DOHH2 (cell line): Measurements from ENCODE around the gene TNRC18.

ENCODE experiments used
- CTCF ChIP-seq: fragments of 200-600 bp; sonication (generic); IDR thresholded peaks from one replicate; pipeline ENCODE4 v1.5.1; 2014; ENCODE audit warnings: antibody characterized with exemption, mild to moderate bottlenecking, low read depth, low read length; ENCODE audit not compliant: poor library complexity, severe bottlenecking
- EZH2phosphoT487 ChIP-seq: fragments of 200-600 bp; sonication (generic); IDR thresholded peaks from 2 replicates; pipeline ENCODE4 v1.6.1; 2017; ENCODE audit warnings: borderline replicate concordance, mild to moderate bottlenecking, antibody characterized with exemption, low read length, moderate library complexity, mixed read lengths

GRCh38 chr7:5435291-5436002 lies 11.8 kb upstream of the TNRC18 start:
- TF ChIP-seq CTCF = no peak
- no peak for TF ChIP-seq EZH2phosphoT487
